ENCODE results near the gene KIAA1755.

Gene KIAA1755

GRCh38 chr20:38272398-38272797, 11.9 kb upstream of the KIAA1755 start:
- intact Hi-C loops (cut with DNase I; ENCODE audit: low total_unique reads) = no loop called here
- Histone ChIP-seq H3K27ac (peak overlapping the region; percentile 48 to 51), H3K4me3 (no peak overlapping the region), H3K36me3 (no peaks in the 10 kb centered on the region), H3K4me1 (peaks cover 0 to 42% (median 22%) of the 10 kb centered on the region in 4 donors), H3K9me3 (no peaks in the 10 kb centered on the region), H3K27me3 (no peaks in the 10 kb centered on the region)
- no peak for TF ChIP-seq CTCF (IDR thresholded peaks at IDR 0.05)
- DNase-seq = peak in 1 of 2 donors; percentile 58

GRCh38 chr20:38271608-38272120, 11.1 kb upstream of the KIAA1755 start:
- Histone ChIP-seq H3K27ac (peak overlapping the region; percentile 48 to 51), H3K4me3 (no peak overlapping the region), H3K36me3 (no peaks in the 10 kb centered on the region), H3K9me3 (no peaks in the 10 kb centered on the region), H3K4me1 (peaks cover 0 to 42% (median 22%) of the 10 kb centered on the region in 4 donors), H3K27me3 (no peaks in the 10 kb centered on the region)
- DNase-seq = no peak
- TF ChIP-seq CTCF (IDR thresholded peaks at IDR 0.05) = no peak
- intact Hi-C loops (cut with DNase I; ENCODE audit: low total_unique reads) = no loop called here

- peak; percentile 68 to 92 for DNase-seq
Measured at GRCh38 chr20:38270869-38271605, 10.5 kb upstream of the KIAA1755 start.

GRCh38 chr20:38269715-38270114, 9.2 kb upstream of the KIAA1755 start:
- no peaks in the 10 kb centered on the region for H3K36me3 ChIP-seq
- peak overlapping the region; percentile 0 to 51 for H3K27ac ChIP-seq
- H3K27me3 ChIP-seq = no peaks in the 10 kb centered on the region
- H3K9me3 ChIP-seq = no peaks in the 10 kb centered on the region
- no peak overlapping the region for H3K4me3 ChIP-seq
- intact Hi-C loops (cut with DNase I; ENCODE audit: low total_unique reads) = no loop called here
- DNase-seq = no peak
- no peak for TF ChIP-seq CTCF (IDR thresholded peaks at IDR 0.05)
- H3K4me1 ChIP-seq = peaks cover 0 to 39% (median 22%) of the 10 kb centered on the region in 4 donors

More at GRCh38 chr20:38270869-38271605, 10.5 kb upstream of the KIAA1755 start:
- intact Hi-C loops (cut with DNase I; ENCODE audit: low total_unique reads) = no loop called here
- TF ChIP-seq CTCF (IDR thresholded peaks at IDR 0.05) = no peak
- no peaks in the 10 kb centered on the region for H3K36me3 ChIP-seq
- no peaks in the 10 kb centered on the region for H3K27me3 ChIP-seq
- no peak overlapping the region for H3K4me3 ChIP-seq
- H3K27ac ChIP-seq = peak overlapping the region; percentile 47 to 51
- no peaks in the 10 kb centered on the region for H3K9me3 ChIP-seq
- H3K4me1 ChIP-seq = peaks cover 0 to 42% (median 22%) of the 10 kb centered on the region in 4 donors

- no peak for DNase-seq
- H3K4me3 ChIP-seq = no peak overlapping the region
- H3K4me1 ChIP-seq = peaks cover 0 to 39% (median 22%) of the 10 kb centered on the region in 4 donors
- no peak for TF ChIP-seq CTCF (IDR thresholded peaks at IDR 0.05)
- H3K27me3 ChIP-seq = no peaks in the 10 kb centered on the region
- intact Hi-C loops (cut with DNase I; ENCODE audit: low total_unique reads) = no loop called here
- H3K27ac ChIP-seq = peak overlapping the region in 1 of 2 donors; percentile 0
- H3K9me3 ChIP-seq = no peaks in the 10 kb centered on the region
- no peaks in the 10 kb centered on the region for H3K36me3 ChIP-seq
Measured at GRCh38 chr20:38269040-38269439, 8.5 kb upstream of the KIAA1755 start.

Measured in tibial artery (tissue), 4 donors.